ENCODE measurements around the gene MSI2.

DNA sequence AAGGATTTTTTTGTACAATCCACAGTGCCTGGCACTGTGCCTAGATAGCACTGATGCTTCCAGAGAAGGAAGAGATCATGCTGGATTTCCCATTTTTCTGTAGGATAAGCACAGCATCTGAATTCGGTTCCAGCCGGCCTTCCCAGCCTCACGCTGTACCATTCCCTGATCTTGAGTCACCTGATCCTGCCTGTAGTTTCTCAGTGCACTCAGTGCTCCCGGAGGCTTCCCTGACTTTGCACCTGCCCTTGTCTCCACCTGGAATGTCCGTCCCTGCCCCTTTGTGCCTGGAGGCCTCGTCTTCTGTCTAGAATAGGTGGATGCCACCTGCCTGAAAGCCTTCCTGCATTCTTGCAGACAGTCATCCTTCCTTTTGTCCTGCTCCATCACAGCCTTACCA is 308.9 kb downstream of the MSI2 start:
- TF ChIP-seq, protein P1, sequence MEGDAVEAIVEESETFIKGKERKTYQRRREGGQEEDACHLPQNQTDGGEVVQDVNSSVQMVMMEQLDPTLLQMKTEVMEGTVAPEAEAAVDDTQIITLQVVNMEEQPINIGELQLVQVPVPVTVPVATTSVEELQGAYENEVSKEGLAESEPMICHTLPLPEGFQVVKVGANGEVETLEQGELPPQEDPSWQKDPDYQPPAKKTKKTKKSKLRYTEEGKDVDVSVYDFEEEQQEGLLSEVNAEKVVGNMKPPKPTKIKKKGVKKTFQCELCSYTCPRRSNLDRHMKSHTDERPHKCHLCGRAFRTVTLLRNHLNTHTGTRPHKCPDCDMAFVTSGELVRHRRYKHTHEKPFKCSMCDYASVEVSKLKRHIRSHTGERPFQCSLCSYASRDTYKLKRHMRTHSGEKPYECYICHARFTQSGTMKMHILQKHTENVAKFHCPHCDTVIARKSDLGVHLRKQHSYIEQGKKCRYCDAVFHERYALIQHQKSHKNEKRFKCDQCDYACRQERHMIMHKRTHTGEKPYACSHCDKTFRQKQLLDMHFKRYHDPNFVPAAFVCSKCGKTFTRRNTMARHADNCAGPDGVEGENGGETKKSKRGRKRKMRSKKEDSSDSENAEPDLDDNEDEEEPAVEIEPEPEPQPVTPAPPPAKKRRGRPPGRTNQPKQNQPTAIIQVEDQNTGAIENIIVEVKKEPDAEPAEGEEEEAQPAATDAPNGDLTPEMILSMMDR (IDR thresholded peaks at IDR 0.05), result no peak
- no peak for TF ChIP-seq EZH2 (IDR thresholded peaks at IDR 0.05; ENCODE audit: borderline replicate concordance, insufficient read depth, low read depth, low read length, poor library complexity, severe bottlenecking)

Data from B cell (primary cell).